Measurements from ENCODE around the gene AARS2. TPM values are rescaled to one million over a fixed set of nuclear protein-coding genes. Genes with fewer than 3 reads are reported as not detected.

Gene AARS2
- total RNA-seq, 1 donor from 2014 or later, result 12.0 TPM

- DNase-seq, result no peak
- peaks cover 72% of the 10 kb centered on the region for H3K36me3 ChIP-seq
Measured at GRCh38 chr6:44309092-44309491, 4.1 kb downstream of the AARS2 start.

GRCh38 chr6:44307217-44307616 lies 5.9 kb downstream of the AARS2 start:
- intact Hi-C loops (cut with DNase I), result no loop called here
- H3K4me3 ChIP-seq, result no peak overlapping the region
- no peak overlapping the region for H3K27ac ChIP-seq
- peaks cover 91% of the 10 kb centered on the region for H3K36me3 ChIP-seq
- TF ChIP-seq CTCF (IDR thresholded peaks at IDR 0.05), result no peak
- ATAC-seq (no peak), DNase-seq (no peak)
- no peaks in the 10 kb centered on the region for H3K27me3 ChIP-seq (ENCODE audit: low read depth)
- H3K9me3 ChIP-seq, result no peaks in the 10 kb centered on the region
- H3K4me1 ChIP-seq, result peaks cover 6% of the 10 kb centered on the region

More at GRCh38 chr6:44309092-44309491, 4.1 kb downstream of the AARS2 start:
- Histone ChIP-seq H3K9me3 (no peaks in the 10 kb centered on the region), H3K27me3 (ENCODE audit: low read depth) (no peaks in the 10 kb centered on the region), H3K27ac (no peak overlapping the region), H3K4me3 (no peak overlapping the region), H3K4me1 (peaks cover 11% of the 10 kb centered on the region)
- intact Hi-C loops (cut with DNase I), result no loop called here
- ATAC-seq, result no peak
- no peak for TF ChIP-seq CTCF (IDR thresholded peaks at IDR 0.05)

DNA sequence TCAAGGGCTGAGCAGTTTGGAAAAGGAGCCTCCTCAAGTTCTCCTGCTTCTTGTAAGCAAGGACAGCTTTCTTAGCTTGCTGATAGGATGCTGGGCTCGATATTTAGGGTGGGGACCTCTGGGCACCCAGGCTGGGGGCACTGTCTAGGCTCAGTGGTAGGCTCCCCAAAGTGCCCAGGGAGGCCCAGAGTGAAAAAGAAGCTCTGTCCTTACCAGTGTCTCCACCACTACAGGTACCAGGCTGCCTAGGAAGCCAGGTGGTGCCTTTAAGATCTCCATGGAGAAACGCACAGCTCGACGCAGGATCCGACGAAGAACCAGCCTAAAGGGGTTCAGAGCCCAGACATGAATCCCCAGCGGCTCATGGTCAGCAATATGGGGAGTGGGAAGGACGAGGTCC lies 6.4 kb downstream of the AARS2 start:
- no peaks in the 10 kb centered on the region for H3K9me3 ChIP-seq
- no peak overlapping the region for H3K4me3 ChIP-seq
- DNase-seq (no peak), ATAC-seq (no peak)
- intact Hi-C loops (cut with DNase I), result no loop called here
- peaks cover 1% of the 10 kb centered on the region for H3K4me1 ChIP-seq
- no peaks in the 10 kb centered on the region for H3K27me3 ChIP-seq (ENCODE audit: low read depth)
- no peak for TF ChIP-seq CTCF (IDR thresholded peaks at IDR 0.05)
- H3K36me3 ChIP-seq, result peaks cover 96% of the 10 kb centered on the region
- H3K27ac ChIP-seq, result no peak overlapping the region

DNA sequence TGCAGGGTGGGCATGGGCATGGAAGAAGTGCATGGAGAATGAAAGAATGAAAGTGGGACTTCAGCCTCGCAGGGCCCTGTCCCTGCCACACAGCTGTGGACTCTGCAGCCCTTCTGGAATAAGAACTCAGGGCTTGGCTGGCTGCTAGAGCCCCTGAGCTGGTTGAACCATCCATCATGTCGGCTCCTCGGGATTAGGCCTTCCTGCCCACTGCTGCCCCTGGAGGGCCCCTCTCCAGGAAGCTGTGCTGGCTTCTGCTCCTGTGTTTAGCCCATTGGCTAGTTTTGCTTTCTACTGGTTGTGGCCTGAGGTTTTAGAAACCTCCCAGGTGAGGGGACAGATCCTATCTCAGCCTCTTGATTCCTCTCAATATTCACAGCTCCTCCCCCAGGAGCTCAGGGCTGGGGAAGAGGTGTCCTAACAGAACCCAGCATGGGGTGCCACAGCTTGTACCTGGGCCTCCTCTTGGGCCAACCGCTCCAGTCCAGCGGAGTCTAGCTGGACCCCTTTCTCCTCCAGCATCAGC lies 7.9 kb downstream of the AARS2 start:
- Histone ChIP-seq H3K27ac (no peak overlapping the region), H3K4me3 (no peak overlapping the region), H3K27me3 (ENCODE audit: low read depth) (no peaks in the 10 kb centered on the region), H3K4me1 (no peaks in the 10 kb centered on the region), H3K36me3 (peaks cover 99% of the 10 kb centered on the region), H3K9me3 (no peaks in the 10 kb centered on the region)
- no peak for DNase-seq
- intact Hi-C loops (cut with DNase I), result no loop called here
- TF ChIP-seq CTCF (IDR thresholded peaks at IDR 0.05), result no peak
- no peak for ATAC-seq

DNA sequence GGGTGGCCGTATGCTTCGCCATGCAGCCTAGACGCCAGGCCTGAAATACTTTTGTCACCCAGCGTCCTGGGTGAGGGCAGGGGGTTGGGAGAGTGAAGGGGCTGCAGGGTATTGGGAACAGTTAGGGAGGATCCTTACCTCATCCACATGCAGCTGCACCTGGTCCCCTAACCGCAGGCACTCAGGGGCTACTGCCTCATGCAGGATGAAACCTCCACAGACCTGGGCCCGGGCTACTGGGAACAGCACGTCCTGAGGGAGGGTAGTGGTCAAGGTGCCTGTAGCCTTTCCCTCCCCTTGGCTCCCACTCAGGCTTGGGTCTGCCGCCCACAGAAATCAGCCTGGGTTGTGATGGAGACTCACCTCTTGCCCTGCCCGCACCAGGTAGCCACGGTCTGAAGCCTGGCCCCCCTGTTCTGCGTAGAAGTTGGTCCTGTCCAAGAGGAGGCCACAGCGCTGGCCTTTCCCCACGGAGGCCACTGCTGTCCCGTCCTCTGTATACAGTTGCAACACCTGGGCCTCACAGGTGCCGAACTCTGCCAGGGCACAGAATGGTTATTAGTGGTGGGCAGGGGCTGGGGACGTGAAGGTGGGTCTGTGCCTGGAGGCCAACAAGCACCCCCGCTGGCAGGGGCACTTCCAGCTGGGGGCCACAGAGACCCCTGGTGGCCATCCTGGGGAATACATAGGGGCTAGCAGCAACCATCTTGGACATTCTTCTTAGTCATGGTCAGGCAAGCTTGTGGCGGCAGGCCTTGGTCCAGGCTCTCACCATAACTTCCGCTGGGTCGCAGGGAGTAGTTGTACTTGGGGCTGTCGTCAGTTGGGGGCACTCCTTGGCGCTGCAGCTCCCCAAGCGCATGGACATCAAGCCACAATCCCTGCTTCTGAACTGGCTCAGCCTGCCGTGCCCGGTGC lies 8.6 kb downstream of the AARS2 start:
- DNase-seq (no peak), ATAC-seq (peak; percentile 42 to 57)
- Histone ChIP-seq H3K27me3 (ENCODE audit: low read depth) (no peaks in the 10 kb centered on the region), H3K27ac (no peak overlapping the region), H3K36me3 (peaks cover 94% of the 10 kb centered on the region), H3K4me1 (no peaks in the 10 kb centered on the region), H3K4me3 (no peak overlapping the region), H3K9me3 (no peaks in the 10 kb centered on the region)
- intact Hi-C loops (cut with DNase I), result no loop called here
- TF ChIP-seq CTCF (IDR thresholded peaks at IDR 0.05), result peak; percentile 77

Data from lower lobe of right lung (tissue), 2 donors.